Endothelial cell of umbilical vein (primary cell): ENCODE data around the gene SLIT1. TPM values are rescaled to one million over a fixed set of nuclear protein-coding genes. Genes with fewer than 3 reads are reported as not detected.

ENCODE experiments used
- BruUV-seq: library from RNA; stranded (reverse); fragments of 400-500 nt; replicated peaks from 2 replicates; lab custom pipeline; 2021; lab: Mats Ljungman, UMichigan
- CTCF ChIA-PET: fragments of 300-600, 350-600 bp; sonication (Branson Sonifier 250); formaldehyde crosslinking; loops from one replicate; lab custom pipeline; 2021; ENCODE audit warnings: antibody characterized with exemption, inconsistent platforms; lab: Charles Lee
- POLR2A ChIA-PET: fragments of 300-600, 350-600 bp; sonication (Branson Sonifier 250); formaldehyde crosslinking; loops from one replicate; lab custom pipeline; 2021; ENCODE audit warnings: antibody characterized with exemption, inconsistent platforms; lab: Charles Lee
- DNase-seq: peaks from one replicate; pipeline ENCODE4 v3.0.0-alpha.2; 2011; ENCODE audit warnings: low read depth, low spot score
- FAIRE-seq: peaks from 2 replicates; lab custom pipeline; 2011; peaks lifted over from hg19 to GRCh38; lab: Jason Lieb, UNC
- H2AFZ ChIP-seq: 2 replicates; pipeline ENCODE4 v1.6.0; 2012; ENCODE audit warnings: low read depth, low read length, control low read depth, inconsistent platforms
- H3K27ac ChIP-seq: 2 replicates; pipeline ENCODE4 v1.5.1; 2011; ENCODE audit warnings: low read depth, mild to moderate bottlenecking, control low read depth, low read length, moderate library complexity; ENCODE audit not compliant: insufficient read depth
- H3K27me3 ChIP-seq, 2 experiments: 2 replicates each; pipeline versions ENCODE4 v1.6.0 to v1.6.1; 2011; ENCODE audit warnings: low read length in 2 of 2, mixed read lengths in 1 of 2; ENCODE audit not compliant: control insufficient read depth in 2 of 2, insufficient read depth in 2 of 2
- H3K36me3 ChIP-seq, 2 experiments: 2 replicates in 1 of 2; 3 replicates in 1 of 2; pipeline ENCODE4 v1.5.1; 2011; ENCODE audit warnings: low read length in 2 of 2, mild to moderate bottlenecking in 1 of 2, moderate library complexity in 1 of 2; ENCODE audit not compliant: control insufficient read depth in 2 of 2, insufficient read depth in 2 of 2; ENCODE audit errors: extremely low read depth in 1 of 2
- H3K4me1 ChIP-seq: 3 replicates; pipeline ENCODE4 v1.5.1; 2011; ENCODE audit warnings: mild to moderate bottlenecking, low read length; ENCODE audit not compliant: control insufficient read depth, insufficient read depth; ENCODE audit errors: extremely low read depth
- H3K4me2 ChIP-seq: 2 replicates; pipeline ENCODE4 v1.6.1; 2011; ENCODE audit warnings: low read length, control low read depth, mixed read lengths; ENCODE audit not compliant: insufficient read depth
- H3K4me3 ChIP-seq, 3 experiments: fragments of 200-600 bp in 1 of 3; sonication (generic), shearing (Covaris generic) in 1 of 3; replicated peaks in 1 of 3; 2 replicates each; pipeline ENCODE4 v1.5.1; 2011 to 2016; ENCODE audit warnings: control low read depth in 3 of 3, low read length in 3 of 3, mild to moderate bottlenecking in 2 of 3, inconsistent platforms in 1 of 3, low read depth in 1 of 3, moderate library complexity in 1 of 3; ENCODE audit not compliant: insufficient read depth in 1 of 3
- H3K79me2 ChIP-seq: 2 replicates; pipeline ENCODE4 v1.6.0; 2012; ENCODE audit warnings: low read length, inconsistent platforms; ENCODE audit not compliant: control insufficient read depth, insufficient read depth
- H3K9ac ChIP-seq: replicated peaks from 2 replicates; pipeline ENCODE3; 2011; ENCODE audit warnings: low read length, control low read depth; ENCODE audit not compliant: insufficient read depth; ENCODE audit errors: extremely low read depth
- H3K9me1 ChIP-seq: replicated peaks from 3 replicates; pipeline ENCODE4 v1.6.0; 2011; ENCODE audit warnings: mild to moderate bottlenecking, low read length; ENCODE audit not compliant: control insufficient read depth, insufficient read depth; ENCODE audit errors: extremely low read depth
- H3K9me3 ChIP-seq: replicated peaks from 2 replicates; pipeline ENCODE4 v1.5.1; 2012; ENCODE audit warnings: low read length, inconsistent platforms; ENCODE audit not compliant: control insufficient read depth, insufficient read depth
- H4K20me1 ChIP-seq: replicated peaks from 2 replicates; pipeline ENCODE3; 2011; ENCODE audit warnings: mild to moderate bottlenecking, low read length; ENCODE audit not compliant: control insufficient read depth, insufficient read depth; ENCODE audit errors: extremely low read depth
- EZH2 ChIP-seq: IDR thresholded peaks from 2 replicates; pipeline ENCODE4 v1.6.1; 2012; ENCODE audit warnings: borderline replicate concordance, low read depth, mild to moderate bottlenecking, moderate library complexity, low read length, inconsistent platforms; ENCODE audit not compliant: severe bottlenecking
- FOS ChIP-seq: IDR thresholded peaks from 2 replicates; pipeline ENCODE4 v1.6.1; 2011; ENCODE audit warnings: mild to moderate bottlenecking, low read length, moderate library complexity, borderline replicate concordance; ENCODE audit not compliant: insufficient read depth
- GATA2 ChIP-seq: IDR thresholded peaks from 2 replicates; pipeline ENCODE4 v1.7.0; 2011; ENCODE audit warnings: low read depth, mild to moderate bottlenecking, moderate library complexity, mixed read lengths, low read length; ENCODE audit not compliant: insufficient read length, insufficient read depth
- JUN ChIP-seq: IDR thresholded peaks from 2 replicates; pipeline ENCODE4 v1.6.1; 2011; ENCODE audit warnings: borderline replicate concordance, low read depth; ENCODE audit not compliant: insufficient read length, insufficient read depth
- MAX ChIP-seq: IDR thresholded peaks from 2 replicates; pipeline ENCODE4 v1.6.1; 2011; ENCODE audit not compliant: insufficient read depth, insufficient read length
- MYC ChIP-seq: IDR thresholded peaks from one replicate; pipeline ENCODE4 v1.6.1; 2011; ENCODE audit warnings: mild to moderate bottlenecking, low read depth, low read length
- POLR2A ChIP-seq: IDR thresholded peaks from 2 replicates; pipeline ENCODE4 v1.6.1; 2012; ENCODE audit warnings: low read depth, mild to moderate bottlenecking, control low read depth, low read length
- POLR2AphosphoS5 ChIP-seq: IDR thresholded peaks from 2 replicates; pipeline ENCODE4 v1.6.1; 2012; ENCODE audit warnings: low read depth, mild to moderate bottlenecking, control low read depth, low read length, moderate library complexity; ENCODE audit not compliant: insufficient read depth
- dilution Hi-C: fragments of 300-500 bp; cut with MboI; formaldehyde crosslinking; loops from one replicate; pipeline ENCODE4 v1.15.0; 2019; ENCODE audit warnings: low sequenced_read_pairs; ENCODE audit not compliant: extremely low pct_ligation_motif_present
- intact Hi-C: fragments of 100-400 bp; cut with micrococcal nuclease; formaldehyde crosslinking; loops from one replicate; pipeline ENCODE4 v1.10.0; 2022
- polyA plus RNA-seq, 4 experiments: library from polyadenylated mRNA; depleted of rRNA in 3 of 4; stranded (reverse) in 3 of 4; unstranded in 1 of 4; fragments of >200 nt; gene quantifications; 2 replicates each; pipeline versions ENCODE4 v1.2.1 to v1.2.3, GENCODE V29; 2011 to 2012; ENCODE audit warnings: missing spikeins in 1 of 4
- total RNA-seq: library from RNA; stranded (reverse); gene quantifications from 2 replicates; pipeline ENCODE4 v1.2.3, GENCODE V29; 2021
- TF ChIP-seq, protein P1 (sequence below), 2 donors: IDR thresholded peaks; 1 replicate in 1 of 2; 2 replicates in 1 of 2; pipeline ENCODE4 v1.5.1; 2011; ENCODE audit warnings: low read length in 2 of 2, mild to moderate bottlenecking in 2 of 2, moderate library complexity in 2 of 2, control low read depth in 1 of 2, inconsistent platforms in 1 of 2, low read depth in 1 of 2; ENCODE audit not compliant: insufficient read depth in 1 of 2; ENCODE audit errors: extremely low read depth in 1 of 2

The SLIT1 gene
- total and polyA plus RNA-seq, 2 donors (not counting 3 experiments of a cell fraction or from before 2014, with no cell fraction given), result 0.04 to 0.20 TPM

DNA sequence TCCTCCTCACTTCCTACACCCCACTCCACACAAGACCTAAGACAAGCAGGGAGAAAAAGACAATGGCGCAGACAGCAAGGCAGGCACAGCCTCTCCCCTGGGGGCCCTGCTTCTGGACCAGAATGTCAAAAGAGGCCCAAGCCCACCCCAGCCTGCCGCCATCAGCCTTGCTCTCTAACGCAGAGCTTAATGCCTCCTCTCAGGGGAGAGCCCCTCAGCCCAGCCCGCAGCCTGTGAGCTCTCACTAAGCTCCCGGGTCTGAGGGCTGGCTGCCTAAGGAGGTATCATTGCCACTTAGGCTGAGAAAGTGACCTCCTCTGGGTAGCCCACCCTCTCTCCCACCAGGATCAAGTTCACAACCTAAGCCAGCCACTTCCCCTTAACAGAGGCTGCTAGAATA lies 16.7 kb downstream of the SLIT1 start:
- dilution Hi-C loops, result no loop called here
- Histone ChIP-seq H3K9ac (no peak overlapping the region), H3K9me1 (no peaks in the 10 kb centered on the region), H3K36me3 (no peaks in the 10 kb centered on the region), H3K4me1 (no peaks in the 10 kb centered on the region), H3K4me2 (no peak overlapping the region), H3K4me3 (no peak overlapping the region), H3K9me3 (no peaks in the 10 kb centered on the region), H2AFZ (no peak overlapping the region), H3K27ac (no peak overlapping the region), H3K27me3 (no peaks in the 10 kb centered on the region), H4K20me1 (no peaks in the 10 kb centered on the region), H3K79me2 (no peaks in the 10 kb centered on the region)
- DNase-seq (no peak), FAIRE-seq (no peak)
- CTCF ChIA-PET, result no interaction called here
- POLR2A ChIA-PET, result no interaction called here
- BruUV-seq, result no TSS peak
- intact Hi-C loops, result no loop called here
- TF ChIP-seq POLR2A, result no peak
- no peak for TF ChIP-seq EZH2
- no peak for TF ChIP-seq JUN
- TF ChIP-seq POLR2AphosphoS5, result no peak

DNA sequence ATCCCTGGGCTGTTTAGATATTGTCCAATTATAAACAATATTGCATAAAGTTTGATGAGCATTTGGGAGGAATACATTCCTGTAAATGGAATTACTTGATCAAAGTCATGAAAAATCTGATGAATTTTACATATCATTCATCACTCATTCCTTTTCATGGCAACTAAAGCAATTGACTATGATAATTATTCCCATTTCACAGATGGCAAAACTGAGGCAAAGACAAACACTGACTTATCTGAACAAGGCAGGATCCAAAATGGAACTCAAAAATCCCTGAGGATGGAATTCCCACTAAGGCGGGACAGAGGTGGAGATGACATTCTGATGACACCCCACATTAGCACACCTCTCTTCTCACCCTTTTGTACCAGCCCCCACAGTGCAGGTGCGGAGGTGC lies 17.1 kb downstream of the SLIT1 start:
- CTCF ChIA-PET, result no interaction called here

More for the DNA sequence above, 17.1 kb downstream of the SLIT1 start:
- no TSS peak for BruUV-seq
- no peaks in the 10 kb centered on the region for H3K27me3 ChIP-seq
- intact Hi-C loops, result no loop called here
- dilution Hi-C loops, result no loop called here
- H3K9ac ChIP-seq, result no peak overlapping the region
- H3K79me2 ChIP-seq, result no peaks in the 10 kb centered on the region
- POLR2A ChIA-PET, result no interaction called here
- no peak overlapping the region for H3K4me3 ChIP-seq
- no peak overlapping the region for H2AFZ ChIP-seq
- H3K9me1 ChIP-seq, result no peaks in the 10 kb centered on the region
- no peaks in the 10 kb centered on the region for H3K4me1 ChIP-seq
- no peak for DNase-seq
- no peak for FAIRE-seq
- no peaks in the 10 kb centered on the region for H4K20me1 ChIP-seq
- H3K9me3 ChIP-seq, result no peaks in the 10 kb centered on the region
- no peaks in the 10 kb centered on the region for H3K36me3 ChIP-seq
- no peak overlapping the region for H3K27ac ChIP-seq
- no peak overlapping the region for H3K4me2 ChIP-seq
- TF ChIP-seq POLR2AphosphoS5 (no peak), EZH2 (no peak), MYC (no peak), POLR2A (no peak), JUN (no peak), MAX (no peak), FOS (no peak), GATA2 (no peak)
- TF ChIP-seq, protein P1, sequence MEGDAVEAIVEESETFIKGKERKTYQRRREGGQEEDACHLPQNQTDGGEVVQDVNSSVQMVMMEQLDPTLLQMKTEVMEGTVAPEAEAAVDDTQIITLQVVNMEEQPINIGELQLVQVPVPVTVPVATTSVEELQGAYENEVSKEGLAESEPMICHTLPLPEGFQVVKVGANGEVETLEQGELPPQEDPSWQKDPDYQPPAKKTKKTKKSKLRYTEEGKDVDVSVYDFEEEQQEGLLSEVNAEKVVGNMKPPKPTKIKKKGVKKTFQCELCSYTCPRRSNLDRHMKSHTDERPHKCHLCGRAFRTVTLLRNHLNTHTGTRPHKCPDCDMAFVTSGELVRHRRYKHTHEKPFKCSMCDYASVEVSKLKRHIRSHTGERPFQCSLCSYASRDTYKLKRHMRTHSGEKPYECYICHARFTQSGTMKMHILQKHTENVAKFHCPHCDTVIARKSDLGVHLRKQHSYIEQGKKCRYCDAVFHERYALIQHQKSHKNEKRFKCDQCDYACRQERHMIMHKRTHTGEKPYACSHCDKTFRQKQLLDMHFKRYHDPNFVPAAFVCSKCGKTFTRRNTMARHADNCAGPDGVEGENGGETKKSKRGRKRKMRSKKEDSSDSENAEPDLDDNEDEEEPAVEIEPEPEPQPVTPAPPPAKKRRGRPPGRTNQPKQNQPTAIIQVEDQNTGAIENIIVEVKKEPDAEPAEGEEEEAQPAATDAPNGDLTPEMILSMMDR (IDR thresholded peaks at IDR 0.05; ENCODE audit: extremely low read depth in 1 of 2, insufficient read depth in 1 of 2, low read depth in 1 of 2, low read length in 2 of 2), result no peak
